ENCODE measurements around the gene SLC29A4. TPM values are rescaled to one million over a fixed set of nuclear protein-coding genes. Genes with fewer than 3 reads are reported as not detected.

Gene SLC29A4
- total RNA-seq, 6 experiments from 2014 or later, result 1.5 to 7.7 (median 3.9) TPM

DNA sequence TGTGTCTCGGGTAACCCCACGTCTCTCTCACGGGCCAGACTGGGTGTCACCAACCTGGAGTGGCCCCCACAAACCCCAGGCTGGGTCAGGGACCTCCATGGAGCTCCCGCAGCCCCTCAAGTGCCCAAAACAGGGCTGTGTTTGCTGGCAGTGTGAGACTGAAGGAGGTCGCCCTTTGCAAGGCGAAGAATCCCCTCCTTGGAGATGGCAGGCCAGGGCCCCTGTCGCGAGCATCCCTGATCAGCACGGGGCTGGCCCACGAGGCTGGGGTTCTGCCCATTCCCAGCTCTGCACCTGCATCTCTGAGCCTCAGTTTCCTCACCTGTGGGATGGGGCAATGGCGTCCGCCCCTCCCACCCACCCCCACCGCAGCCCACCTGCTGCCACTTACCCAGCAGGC lies 62.4 kb downstream of the SLC29A4 start:
- peaks cover 0 to 48% (median 24%) of the 10 kb centered on the region in 4 donors for H3K36me3 ChIP-seq
- no peak overlapping the region for H3K4me3 ChIP-seq
- ATAC-seq, result no peak
- WGBS (ENCODE audit: insufficient coverage, low coverage, low lambda C conversion rate, missing lambda C conversion rate), result no CpG with 5 or more reads among the region's 13 CpGs
- no peaks in the 10 kb centered on the region for H3K4me1 ChIP-seq
- TF ChIP-seq POLR2A (IDR thresholded peaks at IDR 0.05), result no peak
- TF ChIP-seq, protein P1, sequence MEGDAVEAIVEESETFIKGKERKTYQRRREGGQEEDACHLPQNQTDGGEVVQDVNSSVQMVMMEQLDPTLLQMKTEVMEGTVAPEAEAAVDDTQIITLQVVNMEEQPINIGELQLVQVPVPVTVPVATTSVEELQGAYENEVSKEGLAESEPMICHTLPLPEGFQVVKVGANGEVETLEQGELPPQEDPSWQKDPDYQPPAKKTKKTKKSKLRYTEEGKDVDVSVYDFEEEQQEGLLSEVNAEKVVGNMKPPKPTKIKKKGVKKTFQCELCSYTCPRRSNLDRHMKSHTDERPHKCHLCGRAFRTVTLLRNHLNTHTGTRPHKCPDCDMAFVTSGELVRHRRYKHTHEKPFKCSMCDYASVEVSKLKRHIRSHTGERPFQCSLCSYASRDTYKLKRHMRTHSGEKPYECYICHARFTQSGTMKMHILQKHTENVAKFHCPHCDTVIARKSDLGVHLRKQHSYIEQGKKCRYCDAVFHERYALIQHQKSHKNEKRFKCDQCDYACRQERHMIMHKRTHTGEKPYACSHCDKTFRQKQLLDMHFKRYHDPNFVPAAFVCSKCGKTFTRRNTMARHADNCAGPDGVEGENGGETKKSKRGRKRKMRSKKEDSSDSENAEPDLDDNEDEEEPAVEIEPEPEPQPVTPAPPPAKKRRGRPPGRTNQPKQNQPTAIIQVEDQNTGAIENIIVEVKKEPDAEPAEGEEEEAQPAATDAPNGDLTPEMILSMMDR (IDR thresholded peaks at IDR 0.05), result no peak
- no peaks in the 10 kb centered on the region for H3K9me3 ChIP-seq
- no peak for DNase-seq
- H3K27me3 ChIP-seq, result no peaks in the 10 kb centered on the region
- intact Hi-C loops (cut with DNase I), result no loop called here
- no peak overlapping the region for H3K27ac ChIP-seq

DNA sequence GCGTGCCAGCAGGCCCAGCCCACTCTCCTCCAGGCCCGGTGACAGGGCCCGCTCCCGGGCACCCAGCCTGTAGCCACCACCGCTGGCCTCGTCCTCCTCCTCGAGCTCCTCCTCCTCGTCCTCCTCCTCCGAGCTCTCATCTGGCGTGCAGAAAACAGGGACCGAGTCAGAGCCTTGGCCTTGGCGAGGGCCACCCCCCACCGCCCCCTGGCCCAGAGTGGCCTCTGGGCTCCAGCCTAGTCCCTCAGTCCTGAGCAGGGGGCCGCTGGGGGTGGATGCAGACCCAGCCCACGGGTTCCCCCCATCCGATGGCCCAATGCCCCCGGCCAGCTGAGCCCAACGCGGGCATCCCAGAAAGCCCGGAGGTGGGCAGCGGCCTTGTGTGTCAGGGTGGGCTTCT lies 62.9 kb downstream of the SLC29A4 start:
- WGBS (ENCODE audit: insufficient coverage, low coverage, low lambda C conversion rate, missing lambda C conversion rate), result 97% methylated on average over 7 of the region's 21 CpGs
- Histone ChIP-seq H3K27ac (no peak overlapping the region), H3K9me3 (no peaks in the 10 kb centered on the region), H3K4me3 (no peak overlapping the region), H3K4me1 (no peaks in the 10 kb centered on the region), H3K27me3 (no peaks in the 10 kb centered on the region), H3K36me3 (peaks cover 0 to 50% (median 24%) of the 10 kb centered on the region in 4 donors)
- ATAC-seq (peak in 1 of 4 donors; percentile 24), DNase-seq (no peak)
- TF ChIP-seq, protein P1 (IDR thresholded peaks at IDR 0.05), result no peak
- no peak for TF ChIP-seq POLR2A (IDR thresholded peaks at IDR 0.05)
- intact Hi-C loops (cut with DNase I), result no loop called here

DNA sequence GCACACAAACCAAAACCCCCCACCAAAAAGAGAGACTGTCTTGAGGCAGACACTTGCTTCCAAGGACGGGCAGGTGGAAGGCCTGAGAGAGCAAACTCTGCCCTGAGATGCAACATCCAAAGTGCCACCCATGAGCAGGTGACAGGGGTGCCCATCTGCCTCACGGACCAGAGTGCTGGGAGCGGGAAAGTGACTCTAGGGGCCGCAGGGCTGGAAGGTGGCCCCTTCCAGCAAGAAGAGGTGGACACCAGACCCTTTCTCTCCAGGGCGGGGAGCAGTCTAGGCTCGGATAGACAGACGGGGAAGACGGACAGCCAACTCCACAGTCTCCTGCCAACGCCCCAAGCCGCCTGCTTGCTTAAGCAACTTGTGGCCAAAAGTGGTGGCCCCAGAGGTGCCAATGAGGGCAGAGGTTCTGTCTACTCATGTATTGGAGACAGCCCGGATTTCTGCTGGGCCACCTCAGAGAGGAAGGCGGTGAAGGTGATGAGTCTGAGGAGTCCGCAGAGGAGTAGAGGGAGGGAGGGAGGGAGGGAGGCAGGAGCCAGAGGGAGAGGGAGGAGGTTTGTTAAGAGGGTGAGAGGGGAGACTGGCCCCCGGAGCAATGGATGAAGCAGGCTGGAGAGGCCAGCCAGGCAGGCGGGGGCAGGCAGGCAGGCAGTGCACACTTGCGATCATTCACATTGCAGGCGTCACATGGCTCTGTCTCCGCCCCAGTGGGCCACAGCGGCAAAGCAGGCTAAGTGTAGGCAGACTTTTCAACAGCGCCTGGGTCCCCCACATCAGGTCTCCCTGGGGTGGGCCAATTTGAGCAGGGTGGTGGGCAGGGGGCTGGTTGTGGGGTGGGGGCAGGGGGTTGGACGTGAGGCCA lies 65.6 kb downstream of the SLC29A4 start:
- WGBS (ENCODE audit: insufficient coverage, low coverage, low lambda C conversion rate, missing lambda C conversion rate), result 84% methylated on average over 6 of the region's 21 CpGs
- Histone ChIP-seq H3K36me3 (peaks cover 0 to 43% (median 24%) of the 10 kb centered on the region in 4 donors), H3K9me3 (no peaks in the 10 kb centered on the region), H3K4me3 (no peak overlapping the region), H3K27me3 (no peaks in the 10 kb centered on the region), H3K4me1 (peaks cover 0 to 2% (median 0%) of the 10 kb centered on the region in 4 donors), H3K27ac (no peak overlapping the region)
- intact Hi-C loops (cut with DNase I), result no loop called here
- no peak for TF ChIP-seq POLR2A (IDR thresholded peaks at IDR 0.05)
- TF ChIP-seq, protein P1 (IDR thresholded peaks at IDR 0.05), result no peak
- no peak for DNase-seq
- ATAC-seq, result peak in 1 of 4 donors; percentile 38

DNA sequence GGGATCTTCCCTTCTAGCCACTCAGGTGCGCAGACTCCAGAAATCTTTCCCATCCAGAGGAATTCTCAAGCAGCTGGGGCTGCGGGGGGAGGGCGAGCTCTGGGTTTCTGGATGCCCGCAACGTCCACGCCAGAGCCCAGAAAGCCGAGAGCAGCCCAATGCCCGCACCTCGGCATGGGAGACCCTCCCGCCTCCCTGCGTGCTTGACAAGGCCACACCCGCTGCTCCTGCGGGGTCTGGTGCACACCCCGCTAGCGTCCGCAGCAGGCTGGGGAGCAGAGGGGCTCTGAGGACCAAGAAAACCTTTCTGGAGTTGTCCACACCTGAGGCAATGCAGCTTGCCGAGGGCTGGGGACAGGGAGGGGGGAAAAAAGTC lies 66.2 kb downstream of the SLC29A4 start:
- Histone ChIP-seq H3K27me3 (no peaks in the 10 kb centered on the region), H3K4me3 (no peak overlapping the region), H3K9me3 (no peaks in the 10 kb centered on the region), H3K27ac (no peak overlapping the region), H3K4me1 (peaks cover 2 to 9% (median 5%) of the 10 kb centered on the region in 4 donors), H3K36me3 (peaks cover 0 to 38% (median 20%) of the 10 kb centered on the region in 4 donors)
- intact Hi-C loops (cut with DNase I), result no loop called here
- DNase-seq (no peak), ATAC-seq (no peak)
- TF ChIP-seq, protein P1 (IDR thresholded peaks at IDR 0.05), result no peak
- TF ChIP-seq POLR2A (IDR thresholded peaks at IDR 0.05), result no peak
- 93% methylated on average over 8 of the region's 17 CpGs for WGBS (ENCODE audit: insufficient coverage, low coverage, low lambda C conversion rate, missing lambda C conversion rate)
